HepG2 (cell line): ENCODE data around the gene ZNF318. TPM values are rescaled to one million over a fixed set of nuclear protein-coding genes. Genes with fewer than 3 reads are reported as not detected.

Source experiments
- CEBPG ChIP-seq: IDR thresholded peaks from 2 replicates; pipeline ENCODE4 v1.6.1; 2016
- EEA1 ChIP-seq: sonication (generic); formaldehyde crosslinking; IDR thresholded peaks from 2 replicates; pipeline ENCODE4 v1.5.1; 2020; ENCODE audit warnings: mild to moderate bottlenecking, missing genetic modification reagents, borderline replicate concordance
- EP300 ChIP-seq, 3 experiments: sonication (generic) in 1 of 3; formaldehyde crosslinking in 1 of 3; IDR thresholded peaks; 2 replicates each; pipeline versions ENCODE4 v1.5.1 to v1.6.1; 2011 to 2020; ENCODE audit warnings: low read depth in 2 of 3, low read length in 2 of 3, borderline replicate concordance in 1 of 3, improper control_type of control experiment in 1 of 3, mild to moderate bottlenecking in 1 of 3, missing genetic modification reagents in 1 of 3, moderate library complexity in 1 of 3
- FOXP1 ChIP-seq, 2 experiments: fragments of 450-650 bp in 1 of 2; IDR thresholded peaks; 2 replicates each; pipeline ENCODE4 v1.6.1; 2017 to 2018; ENCODE audit warnings: antibody characterized with exemption in 1 of 2
- GRHL1 ChIP-seq: sonication (generic); formaldehyde crosslinking; conservative IDR thresholded peaks from 2 replicates; pipeline ENCODE4 v1.8.0; 2022; ENCODE audit warnings: missing genetic modification reagents
- HES4 ChIP-seq: sonication (generic); formaldehyde crosslinking; IDR thresholded peaks from 2 replicates; pipeline ENCODE4 v1.9.0; 2021; ENCODE audit warnings: mild to moderate bottlenecking, missing genetic modification reagents, borderline replicate concordance
- KDM5B ChIP-seq: sonication (generic); formaldehyde crosslinking; IDR thresholded peaks from 2 replicates; pipeline ENCODE4 v1.4.0; 2020; ENCODE audit warnings: missing genetic modification reagents, mild to moderate bottlenecking, borderline replicate concordance
- KLF12 ChIP-seq: sonication (generic); formaldehyde crosslinking; IDR thresholded peaks from 2 replicates; pipeline ENCODE4 v1.4.0; 2020; ENCODE audit warnings: missing genetic modification reagents, borderline replicate concordance
- MED1 ChIP-seq: sonication (generic); formaldehyde crosslinking; IDR thresholded peaks from 2 replicates; pipeline ENCODE4 v1.4.0; 2020; ENCODE audit warnings: missing genetic modification reagents
- NCOA2 ChIP-seq: sonication (generic); formaldehyde crosslinking; IDR thresholded peaks from 2 replicates; pipeline ENCODE4 v1.8.0; 2022; ENCODE audit warnings: inconsistent platforms
- PLRG1 ChIP-seq: fragments of 450-650 bp; conservative IDR thresholded peaks from 2 replicates; pipeline ENCODE4 v1.6.1; 2016
- ZBTB38 ChIP-seq: sonication (generic); formaldehyde crosslinking; IDR thresholded peaks from 2 replicates; pipeline ENCODE4 v1.5.1; 2020; ENCODE audit warnings: mild to moderate bottlenecking, missing genetic modification reagents
- ZNF121 ChIP-seq: sonication (generic); formaldehyde crosslinking; IDR thresholded peaks from 2 replicates; pipeline ENCODE4 v1.5.0; 2020; ENCODE audit warnings: mild to moderate bottlenecking, missing genetic modification reagents
- ZNF143 ChIP-seq: sonication (generic); formaldehyde crosslinking; IDR thresholded peaks from 2 replicates; pipeline ENCODE4 v1.4.0; 2020; ENCODE audit warnings: missing genetic modification reagents
- ZNF253 ChIP-seq: sonication (generic); formaldehyde crosslinking; IDR thresholded peaks from 2 replicates; pipeline ENCODE4 v1.8.0; 2022; ENCODE audit warnings: mild to moderate bottlenecking, missing genetic modification reagents, borderline replicate concordance
- ZNF337 ChIP-seq: sonication (generic); formaldehyde crosslinking; IDR thresholded peaks from 2 replicates; pipeline ENCODE4 v1.5.1; 2020; ENCODE audit warnings: missing genetic modification reagents, low read depth, mild to moderate bottlenecking, borderline replicate concordance
- ZNF350 ChIP-seq: sonication (generic); formaldehyde crosslinking; IDR thresholded peaks from 2 replicates; pipeline ENCODE4 v1.4.0; 2020; ENCODE audit warnings: mild to moderate bottlenecking, low read depth, missing genetic modification reagents, borderline replicate concordance
- ZNF512 ChIP-seq: sonication (generic); formaldehyde crosslinking; IDR thresholded peaks from 2 replicates; pipeline ENCODE4 v1.4.0; 2020; ENCODE audit warnings: mild to moderate bottlenecking, missing genetic modification reagents
- ZNF614 ChIP-seq: IDR thresholded peaks from 2 replicates; pipeline ENCODE4 v1.6.1; 2018; ENCODE audit warnings: missing biosample characterization, missing genetic modification reagents, inconsistent platforms, borderline replicate concordance
- ZNF749 ChIP-seq: sonication (generic); formaldehyde crosslinking; IDR thresholded peaks from 2 replicates; pipeline ENCODE4 v1.8.0; 2022; ENCODE audit warnings: mild to moderate bottlenecking, missing genetic modification reagents, moderate library complexity, borderline replicate concordance
- ZNF761 ChIP-seq: sonication (generic); formaldehyde crosslinking; conservative IDR thresholded peaks from 2 replicates; pipeline ENCODE4 v1.4.0; 2020; ENCODE audit warnings: mild to moderate bottlenecking, missing genetic modification reagents
- ZNF772 ChIP-seq: sonication (generic); formaldehyde crosslinking; IDR thresholded peaks from 2 replicates; pipeline ENCODE4 v1.5.0; 2020; ENCODE audit warnings: mild to moderate bottlenecking, missing genetic modification reagents
- ZNF782 ChIP-seq: sonication (generic); formaldehyde crosslinking; IDR thresholded peaks from 2 replicates; pipeline ENCODE4 v1.4.0; 2020; ENCODE audit warnings: missing genetic modification reagents, mild to moderate bottlenecking, borderline replicate concordance
- ZSCAN21 ChIP-seq: sonication (generic); formaldehyde crosslinking; IDR thresholded peaks from 2 replicates; pipeline ENCODE4 v1.8.0; 2022; ENCODE audit warnings: mild to moderate bottlenecking, missing genetic modification reagents, moderate library complexity, borderline replicate concordance
- polyA plus RNA-seq, 8 experiments: library from polyadenylated mRNA; depleted of rRNA in 3 of 8; stranded (reverse) in 7 of 8; unstranded in 1 of 8; fragments of >200 nt; fragmentation: Illumina TruSeq in 4 of 8; extraction: Trizol in 4 of 8; gene quantifications; 2 replicates each; pipeline versions ENCODE4 v1.2.1 to v1.2.3, GENCODE V29; 2011 to 2016; ENCODE audit warnings: low read depth in 4 of 8, missing spikeins in 1 of 8, mixed read lengths in 1 of 8; ENCODE audit not compliant: insufficient read depth in 1 of 8
- total RNA-seq, 5 experiments: library from RNA; depleted of rRNA; stranded (reverse); fragments of >200 nt; fragmentation: Illumina TruSeq; extraction: Trizol; gene quantifications; 2 replicates each; pipeline ENCODE4 v1.2.3, GENCODE V29; 2016; ENCODE audit warnings: low read depth in 1 of 5

ZNF318 gene
- total and polyA plus RNA-seq, 2 of the 13 experiments (the other 11 are each of a cell fraction or from before 2014, with no cell fraction given), result 13.0 to 14.5 TPM

- peak; percentile 83; the same call in 1 of the 2 replicates for TF ChIP-seq ZNF350 (CRISPR knock-in tag)
- TF ChIP-seq EP300 (IDR thresholded peaks at IDR 0.05; ENCODE audit: low read depth in 2 of 2, low read length in 2 of 2), result peak in 1 of 2 experiments; percentile 51; a peak in 1 of 4 replicates
- TF ChIP-seq EP300 (CRISPR knock-in tag; IDR thresholded peaks at IDR 0.05; ENCODE audit: borderline replicate concordance), result peak; percentile 59; the same call in 1 of the 2 replicates
- no peak for TF ChIP-seq ZNF761 (CRISPR knock-in tag)
- peak; percentile 65; the same call in 1 of the 2 replicates for TF ChIP-seq ZNF121
- TF ChIP-seq ZNF337 (CRISPR knock-in tag), result no peak
- 0 out of 2 replicates have a peak, but pooled peaks have one; percentile 87 for TF ChIP-seq ZNF782 (CRISPR knock-in tag)
- TF ChIP-seq MED1 (CRISPR knock-in tag), result peak; percentile 76
- 0 out of 2 replicates have a peak, but pooled peaks have one; percentile 54 for TF ChIP-seq ZNF143 (CRISPR knock-in tag)
- TF ChIP-seq ZNF772, result 0 out of 2 replicates have a peak, but pooled peaks have one; percentile 29
- 0 out of 2 replicates have a peak, but pooled peaks have one; percentile 46 for TF ChIP-seq NCOA2 (CRISPR knock-in tag)
- TF ChIP-seq HES4, result no peak
- peak; percentile 71; the same call in 1 of the 2 replicates for TF ChIP-seq KLF12 (CRISPR knock-in tag)
- 0 out of 2 replicates have a peak, but pooled peaks have one; percentile 69 for TF ChIP-seq ZNF749 (CRISPR knock-in tag)
- TF ChIP-seq EEA1 (CRISPR knock-in tag), result peak; percentile 89; the same call in 1 of the 2 replicates
- no peak for TF ChIP-seq GRHL1
- no peak for TF ChIP-seq FOXP1 (IDR thresholded peaks at IDR 0.05)
- no peak for TF ChIP-seq FOXP1 (CRISPR knock-in tag; IDR thresholded peaks at IDR 0.05)
- peak; percentile 77; the same call in 1 of the 2 replicates for TF ChIP-seq ZNF614
- TF ChIP-seq ZSCAN21, result peak; percentile 81
- TF ChIP-seq PLRG1, result no peak
- TF ChIP-seq ZNF512 (CRISPR knock-in tag), result 0 out of 2 replicates have a peak, but pooled peaks have one; percentile 52
- no peak for TF ChIP-seq ZNF253 (CRISPR knock-in tag)
- peak; percentile 28; the same call in 1 of the 2 replicates for TF ChIP-seq KDM5B
- 0 out of 2 replicates have a peak, but pooled peaks have one; percentile 6 for TF ChIP-seq CEBPG (CRISPR knock-in tag)
- peak; percentile 87 for TF ChIP-seq ZBTB38 (CRISPR knock-in tag)
These were observed 71.5 kb downstream of the ZNF318 start, which contains the start of gene SLC22A7 (continued) for GRCh38 chr6:43297644-43298564.
